ENCODE measurements around the gene GPR107. TPM values are rescaled to one million over a fixed set of nuclear protein-coding genes. Genes with fewer than 3 reads are reported as not detected.
A peak's percentile ranks its signal among the peaks of the same experiment; 100 is the strongest.
"Not testable (repeated sequence)": the region's sequence is repeated elsewhere in the genome, so short reads cannot be mapped to it uniquely, and the experiment has no call there.

GPR107 gene
- total and polyA plus RNA-seq, 2 experiments from 2014 or later, result 12.3 to 23.9 TPM

DNA sequence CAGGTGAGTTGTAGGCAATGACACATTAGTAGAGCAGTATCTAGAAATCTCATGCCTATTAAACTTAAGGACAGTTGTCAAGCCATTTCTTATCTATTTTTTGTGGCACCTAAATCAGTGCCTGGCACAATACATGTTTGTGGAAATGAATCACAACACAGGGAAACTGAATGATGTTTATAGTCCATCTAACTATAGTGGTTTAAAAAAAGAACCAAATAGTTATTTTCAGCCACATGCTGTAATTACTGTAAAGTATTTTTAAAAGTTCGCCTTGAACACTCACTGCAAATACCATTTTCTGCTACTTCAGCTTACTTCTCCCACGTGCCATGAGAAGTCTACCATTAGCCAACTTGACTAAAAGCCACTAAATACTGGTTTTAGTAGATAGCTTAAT is 32.6 kb upstream of the GPR107 start:
- H3K36me3 ChIP-seq, result no peaks in the 10 kb centered on the region
- H3K27ac ChIP-seq, result no peak overlapping the region
- no peaks in the 10 kb centered on the region for H3K9me3 ChIP-seq (ENCODE audit: low read depth)
- no peaks in the 10 kb centered on the region for H3K27me3 ChIP-seq
- TF ChIP-seq, protein P1, sequence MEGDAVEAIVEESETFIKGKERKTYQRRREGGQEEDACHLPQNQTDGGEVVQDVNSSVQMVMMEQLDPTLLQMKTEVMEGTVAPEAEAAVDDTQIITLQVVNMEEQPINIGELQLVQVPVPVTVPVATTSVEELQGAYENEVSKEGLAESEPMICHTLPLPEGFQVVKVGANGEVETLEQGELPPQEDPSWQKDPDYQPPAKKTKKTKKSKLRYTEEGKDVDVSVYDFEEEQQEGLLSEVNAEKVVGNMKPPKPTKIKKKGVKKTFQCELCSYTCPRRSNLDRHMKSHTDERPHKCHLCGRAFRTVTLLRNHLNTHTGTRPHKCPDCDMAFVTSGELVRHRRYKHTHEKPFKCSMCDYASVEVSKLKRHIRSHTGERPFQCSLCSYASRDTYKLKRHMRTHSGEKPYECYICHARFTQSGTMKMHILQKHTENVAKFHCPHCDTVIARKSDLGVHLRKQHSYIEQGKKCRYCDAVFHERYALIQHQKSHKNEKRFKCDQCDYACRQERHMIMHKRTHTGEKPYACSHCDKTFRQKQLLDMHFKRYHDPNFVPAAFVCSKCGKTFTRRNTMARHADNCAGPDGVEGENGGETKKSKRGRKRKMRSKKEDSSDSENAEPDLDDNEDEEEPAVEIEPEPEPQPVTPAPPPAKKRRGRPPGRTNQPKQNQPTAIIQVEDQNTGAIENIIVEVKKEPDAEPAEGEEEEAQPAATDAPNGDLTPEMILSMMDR (IDR thresholded peaks at IDR 0.05; ENCODE audit: low read depth, low read length), result no peak
- peaks cover 5% of the 10 kb centered on the region for H3K4me1 ChIP-seq (ENCODE audit: low read depth)
- H3K4me3 ChIP-seq, result no peak overlapping the region
- no peak for DNase-seq (ENCODE audit: low read depth in 1 of 2, low spot score in 1 of 2)

GRCh38 chr9:130021842-130022241 is 31.9 kb upstream of the GPR107 start:
- not testable (repeated sequence) for H3K4me1 ChIP-seq (ENCODE audit: low read depth); H3K27me3 ChIP-seq; DNase-seq (ENCODE audit: low read depth in 1 of 2, low spot score in 1 of 2); H3K36me3 ChIP-seq; H3K4me3 ChIP-seq; H3K27ac ChIP-seq; H3K9me3 ChIP-seq (ENCODE audit: low read depth)

DNA sequence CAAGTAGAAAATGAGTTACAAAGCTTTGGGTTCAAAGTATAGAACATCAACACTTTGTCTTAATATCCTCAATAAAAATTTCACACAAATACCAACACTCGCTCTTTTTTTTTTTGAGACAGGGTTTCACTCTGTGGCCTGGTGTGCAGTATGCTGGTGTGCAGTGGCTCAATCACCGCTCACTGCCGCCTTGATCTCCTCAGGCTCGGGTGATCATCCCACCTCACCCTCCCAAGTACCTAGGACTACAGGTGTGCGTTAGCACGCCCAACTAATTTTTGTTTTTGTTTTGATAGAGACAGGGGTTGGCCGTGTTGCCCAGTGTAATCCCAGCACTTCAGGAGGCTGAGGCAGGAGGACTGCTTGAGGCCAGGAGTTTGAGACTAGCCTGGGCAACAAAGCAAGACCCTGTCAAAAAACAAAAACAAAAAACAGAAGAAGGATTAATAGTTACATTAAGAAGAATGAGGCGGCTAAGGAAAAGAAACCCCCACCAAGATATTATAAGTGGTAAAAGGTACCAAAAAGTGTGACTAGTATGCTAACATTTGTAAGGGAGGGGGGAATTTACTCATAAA is 31.1 kb upstream of the GPR107 start:
- Histone ChIP-seq H3K4me3 (no peak overlapping the region), H3K27me3 (no peaks in the 10 kb centered on the region), H3K36me3 (no peaks in the 10 kb centered on the region), H3K9me3 (ENCODE audit: low read depth) (no peaks in the 10 kb centered on the region), H3K27ac (no peak overlapping the region), H3K4me1 (ENCODE audit: low read depth) (peaks cover 5% of the 10 kb centered on the region)
- no peak for DNase-seq (ENCODE audit: low read depth in 1 of 2, low spot score in 1 of 2)
- TF ChIP-seq, protein P1 (IDR thresholded peaks at IDR 0.05; ENCODE audit: low read depth, low read length), result no peak

- TF ChIP-seq, protein P1 (IDR thresholded peaks at IDR 0.05; ENCODE audit: low read depth, low read length), result no peak
These were observed 30.4 kb upstream of the GPR107 start for GRCh38 chr9:130023144-130023787.

DNA sequence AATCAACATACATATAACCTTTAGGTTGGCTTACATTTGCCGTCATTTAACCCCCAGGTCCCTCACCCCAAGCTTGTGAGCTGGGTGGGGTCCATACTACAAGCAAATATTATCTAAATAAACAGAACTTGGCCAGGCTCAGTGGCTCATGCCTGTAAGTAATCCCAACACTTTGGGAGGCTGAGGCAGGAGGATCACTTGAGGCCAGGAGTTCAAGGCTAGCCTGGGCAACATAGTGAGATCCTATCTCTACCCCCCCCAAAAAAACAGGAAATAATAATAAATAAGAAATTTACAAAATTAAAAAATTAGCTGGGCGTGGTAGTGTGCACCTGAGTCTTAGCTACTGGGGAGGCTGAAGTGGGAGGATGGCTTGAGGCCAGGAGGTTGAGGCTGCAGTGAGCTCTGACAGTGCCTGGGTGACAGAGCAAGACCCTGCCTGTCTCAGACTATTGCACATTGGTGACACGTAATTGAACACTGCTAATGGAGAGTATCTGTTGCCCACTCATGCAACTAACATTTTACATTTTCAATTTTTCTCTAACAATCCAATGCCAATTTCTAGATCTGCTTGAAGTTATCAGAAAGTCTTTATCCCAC is 29.6 kb upstream of the GPR107 start:
- H3K9me3 ChIP-seq (ENCODE audit: low read depth), result no peaks in the 10 kb centered on the region
- no peaks in the 10 kb centered on the region for H3K36me3 ChIP-seq
- DNase-seq (ENCODE audit: low read depth in 1 of 2, low spot score in 1 of 2), result no peak
- TF ChIP-seq, protein P1 (IDR thresholded peaks at IDR 0.05; ENCODE audit: low read depth, low read length), result no peak
- H3K27me3 ChIP-seq, result no peaks in the 10 kb centered on the region
- H3K4me3 ChIP-seq, result no peak overlapping the region
- peaks cover 5% of the 10 kb centered on the region for H3K4me1 ChIP-seq (ENCODE audit: low read depth)
- H3K27ac ChIP-seq, result peak overlapping the region; percentile 48

More at GRCh38 chr9:130023144-130023787, 30.4 kb upstream of the GPR107 start:
- H3K27me3 ChIP-seq, result no peaks in the 10 kb centered on the region
- no peaks in the 10 kb centered on the region for H3K36me3 ChIP-seq
- DNase-seq (ENCODE audit: low read depth in 1 of 2, low spot score in 1 of 2), result no peak
- H3K4me3 ChIP-seq, result no peak overlapping the region
- H3K27ac ChIP-seq, result peak overlapping the region; percentile 48
- H3K4me1 ChIP-seq (ENCODE audit: low read depth), result peaks cover 5% of the 10 kb centered on the region
- no peaks in the 10 kb centered on the region for H3K9me3 ChIP-seq (ENCODE audit: low read depth)

DNA sequence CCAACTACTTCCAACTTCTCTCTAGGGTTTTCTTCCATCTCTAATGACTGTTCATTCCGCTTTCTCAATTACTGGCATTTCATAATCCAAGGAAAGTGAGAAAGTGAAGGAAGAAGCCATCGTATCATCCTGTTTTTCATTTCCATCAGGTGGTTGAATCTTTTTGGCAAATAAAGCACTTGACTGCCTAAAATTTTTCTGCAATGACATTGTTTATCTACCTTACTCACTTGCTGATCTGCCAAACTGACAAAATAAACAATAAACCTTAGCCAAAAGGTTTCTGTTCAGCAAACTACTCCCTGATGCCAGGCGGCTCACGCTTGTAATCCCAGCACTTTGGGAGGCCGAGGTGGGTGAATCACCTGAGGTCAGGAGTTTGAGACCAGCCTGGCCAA is 29.1 kb upstream of the GPR107 start:
- Histone ChIP-seq H3K27ac (no peak overlapping the region), H3K27me3 (no peaks in the 10 kb centered on the region), H3K4me1 (ENCODE audit: low read depth) (peaks cover 5% of the 10 kb centered on the region), H3K9me3 (ENCODE audit: low read depth) (no peaks in the 10 kb centered on the region), H3K4me3 (no peak overlapping the region), H3K36me3 (no peaks in the 10 kb centered on the region)
- no peak for DNase-seq (ENCODE audit: low read depth in 1 of 2, low spot score in 1 of 2)
- TF ChIP-seq, protein P1 (IDR thresholded peaks at IDR 0.05; ENCODE audit: low read depth, low read length), result no peak
